ENCODE data around the gene MTG1.
"Not testable (repeated sequence)": the region's sequence is repeated elsewhere in the genome, so short reads cannot be mapped to it uniquely, and the experiment has no call there.

DNA sequence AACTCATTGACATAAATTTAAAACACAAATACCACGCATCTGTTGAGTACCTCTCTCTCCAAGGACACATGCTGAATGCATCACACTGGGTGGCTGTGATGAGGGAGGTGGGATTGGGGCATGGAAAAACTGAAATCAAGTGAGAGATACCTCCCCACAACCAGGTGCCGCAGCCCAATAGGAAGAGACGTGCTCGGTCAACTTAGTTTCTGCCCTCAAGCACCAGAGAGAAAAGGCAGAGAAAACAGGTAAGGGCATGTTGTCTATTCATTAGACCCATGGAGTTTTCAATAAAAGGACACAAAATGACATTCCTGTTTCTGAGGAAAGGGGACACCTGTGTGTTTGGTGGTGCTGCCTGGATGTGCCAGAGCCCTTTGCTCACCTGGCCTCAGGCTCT lies 35.6 kb downstream of the MTG1 start:
- TF ChIP-seq, protein P1, sequence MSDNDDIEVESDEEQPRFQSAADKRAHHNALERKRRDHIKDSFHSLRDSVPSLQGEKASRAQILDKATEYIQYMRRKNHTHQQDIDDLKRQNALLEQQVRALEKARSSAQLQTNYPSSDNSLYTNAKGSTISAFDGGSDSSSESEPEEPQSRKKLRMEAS (IDR thresholded peaks at IDR 0.05; ENCODE audit: low read depth, low read length): not testable (repeated sequence)
- not testable (repeated sequence) for TF ChIP-seq POLR2A (IDR thresholded peaks at IDR 0.05; ENCODE audit: extremely low read depth, insufficient read length)
- TF ChIP-seq, protein P2, sequence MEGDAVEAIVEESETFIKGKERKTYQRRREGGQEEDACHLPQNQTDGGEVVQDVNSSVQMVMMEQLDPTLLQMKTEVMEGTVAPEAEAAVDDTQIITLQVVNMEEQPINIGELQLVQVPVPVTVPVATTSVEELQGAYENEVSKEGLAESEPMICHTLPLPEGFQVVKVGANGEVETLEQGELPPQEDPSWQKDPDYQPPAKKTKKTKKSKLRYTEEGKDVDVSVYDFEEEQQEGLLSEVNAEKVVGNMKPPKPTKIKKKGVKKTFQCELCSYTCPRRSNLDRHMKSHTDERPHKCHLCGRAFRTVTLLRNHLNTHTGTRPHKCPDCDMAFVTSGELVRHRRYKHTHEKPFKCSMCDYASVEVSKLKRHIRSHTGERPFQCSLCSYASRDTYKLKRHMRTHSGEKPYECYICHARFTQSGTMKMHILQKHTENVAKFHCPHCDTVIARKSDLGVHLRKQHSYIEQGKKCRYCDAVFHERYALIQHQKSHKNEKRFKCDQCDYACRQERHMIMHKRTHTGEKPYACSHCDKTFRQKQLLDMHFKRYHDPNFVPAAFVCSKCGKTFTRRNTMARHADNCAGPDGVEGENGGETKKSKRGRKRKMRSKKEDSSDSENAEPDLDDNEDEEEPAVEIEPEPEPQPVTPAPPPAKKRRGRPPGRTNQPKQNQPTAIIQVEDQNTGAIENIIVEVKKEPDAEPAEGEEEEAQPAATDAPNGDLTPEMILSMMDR (IDR thresholded peaks at IDR 0.05; ENCODE audit: low read depth, low read length): not testable (repeated sequence)

All from NB4 (cell line).